HepG2 (cell line): ENCODE results near the gene PEX14. TPM values are rescaled to one million over a fixed set of nuclear protein-coding genes. Genes with fewer than 3 reads are reported as not detected.

Experiments
- ATAC-seq: fragments of 200-7000 bp; cut with Tn5 transposase; 3 replicates; pipeline ENCODE4 v1.9.1; 2020; ENCODE audit warnings: mild to moderate bottlenecking, moderate library complexity
- BruUV-seq: library from RNA; stranded (reverse); fragments of 400-500 nt; replicated peaks from 2 replicates; lab custom pipeline; 2021; lab: Mats Ljungman, UMichigan
- CTCF ChIA-PET: fragments of 300-600 bp; formaldehyde crosslinking; extraction: SDS; loops from one replicate; lab custom pipeline; 2021; ENCODE audit warnings: low total read pairs, inconsistent platforms, low intra/inter-chr PET ratio; lab: Yijun Ruan, JAX
- POLR2A ChIA-PET: fragments of 350-600 bp; sonication (Branson Sonifier 250); formaldehyde crosslinking; loops from one replicate; lab custom pipeline; 2020; ENCODE audit warnings: antibody characterized with exemption, inconsistent platforms; lab: Yijun Ruan, JAX
- DNase-seq: peaks from one replicate; pipeline ENCODE4 v3.0.0-alpha.2; 2015; ENCODE audit warnings: low spot score
- FAIRE-seq: peaks from 3 replicates; lab custom pipeline; 2011; peaks lifted over from hg19 to GRCh38; lab: Jason Lieb, UNC
- H2AFZ ChIP-seq: one replicate; pipeline ENCODE4 v1.6.1; 2011; ENCODE audit warnings: low read length, inconsistent platforms
- H3K27ac ChIP-seq: fragments of 300-600 bp; 3 replicates; pipeline ENCODE4 v1.8.0; 2011; ENCODE audit warnings: mixed run types, mild to moderate bottlenecking, mixed read lengths, low read length, inconsistent platforms; ENCODE audit not compliant: insufficient read depth; ENCODE audit errors: extremely low read length
- H3K27me3 ChIP-seq, 2 experiments: fragments of 200-600 bp in 1 of 2; 2 replicates in 1 of 2; 3 replicates in 1 of 2; pipeline versions ENCODE4 v1.6.0 to v1.8.0; 2011; ENCODE audit warnings: low read length in 2 of 2, mild to moderate bottlenecking in 2 of 2, moderate library complexity in 2 of 2, inconsistent platforms in 1 of 2; ENCODE audit not compliant: insufficient read depth in 2 of 2, control insufficient read depth in 1 of 2
- H3K36me3 ChIP-seq, 2 experiments: fragments of 200-600 bp in 1 of 2; replicated peaks in 1 of 2; 2 replicates in 1 of 2; 3 replicates in 1 of 2; pipeline versions ENCODE4 v1.5.1 to v1.8.0; 2011; ENCODE audit warnings: low read length in 2 of 2, inconsistent platforms in 1 of 2; ENCODE audit not compliant: insufficient read depth in 2 of 2, control insufficient read depth in 1 of 2
- H3K4me1 ChIP-seq: 2 replicates; pipeline ENCODE4 v1.5.1; 2012; ENCODE audit warnings: low read length, inconsistent platforms; ENCODE audit not compliant: insufficient read depth
- H3K4me2 ChIP-seq: 2 replicates; pipeline ENCODE4 v1.6.0; 2011; ENCODE audit warnings: low read depth, low read length, inconsistent platforms
- H3K4me3 ChIP-seq, 3 experiments: fragments of 200-600 bp in 1 of 3; sonication (generic), shearing (Covaris generic) in 1 of 3; replicated peaks in 1 of 3; 2 replicates each; pipeline ENCODE4 v1.5.1; 2011 to 2016; ENCODE audit warnings: low read length in 3 of 3, inconsistent platforms in 2 of 3, low read depth in 2 of 3, mild to moderate bottlenecking in 2 of 3, control low read depth in 1 of 3, mixed read lengths in 1 of 3; ENCODE audit not compliant: insufficient read depth in 1 of 3
- H3K79me2 ChIP-seq: one replicate; pipeline ENCODE4 v1.6.1; 2011; ENCODE audit warnings: low read length, inconsistent platforms; ENCODE audit not compliant: insufficient read depth
- H3K9ac ChIP-seq: 2 replicates; pipeline ENCODE4 v1.6.0; 2011; ENCODE audit warnings: mild to moderate bottlenecking, low read depth, low read length, inconsistent platforms; ENCODE audit not compliant: insufficient read depth
- H3K9me3 ChIP-seq: 2 replicates; pipeline ENCODE4 v1.5.1; 2012; ENCODE audit warnings: mild to moderate bottlenecking, low read length
- H4K20me1 ChIP-seq: 2 replicates; pipeline ENCODE4 v1.6.0; 2011; ENCODE audit warnings: inconsistent platforms, mild to moderate bottlenecking, low read length, moderate library complexity; ENCODE audit not compliant: insufficient read depth
- CBX5 ChIP-seq: sonication (generic); formaldehyde crosslinking; IDR thresholded peaks from 2 replicates; pipeline ENCODE4 v1.4.0; 2020; ENCODE audit warnings: missing genetic modification reagents, borderline replicate concordance
- GATAD2A ChIP-seq: IDR thresholded peaks from 2 replicates; pipeline ENCODE4 v1.6.1; 2016
- POLR2A ChIP-seq, 2 experiments: IDR thresholded peaks; 2 replicates each; pipeline ENCODE4 v1.6.1; 2011; ENCODE audit warnings: low read depth in 2 of 2, low read length in 2 of 2, mild to moderate bottlenecking in 1 of 2, moderate library complexity in 1 of 2; ENCODE audit not compliant: insufficient read depth in 1 of 2
- PPARG ChIP-seq: conservative IDR thresholded peaks from 2 replicates; pipeline ENCODE4 v1.6.1; 2016; ENCODE audit warnings: missing biosample characterization, missing genetic modification reagents
- RXRB ChIP-seq: IDR thresholded peaks from 2 replicates; pipeline ENCODE4 v1.6.1; 2016; ENCODE audit warnings: borderline replicate concordance, missing genetic modification reagents, missing compliant biosample characterization
- TEAD3 ChIP-seq: optimal IDR thresholded peaks from 2 replicates; pipeline ENCODE3; 2016; ENCODE audit warnings: borderline replicate concordance
- ZBTB33 ChIP-seq: sonication (generic); formaldehyde crosslinking; IDR thresholded peaks from 2 replicates; pipeline ENCODE4 v1.4.0; 2020; ENCODE audit warnings: missing genetic modification reagents
- ZNF572 ChIP-seq: sonication (generic); formaldehyde crosslinking; IDR thresholded peaks from 2 replicates; pipeline ENCODE4 v1.5.1; 2020; ENCODE audit warnings: mild to moderate bottlenecking, missing genetic modification reagents
- ZNF687 ChIP-seq: sonication (generic); formaldehyde crosslinking; IDR thresholded peaks from 2 replicates; pipeline ENCODE4 v1.5.1; 2020; ENCODE audit warnings: mild to moderate bottlenecking, missing genetic modification reagents, moderate library complexity
- WGBS: methylation state at CpG from one replicate; pipeline ENCODE4 v1.1.6; 2017; ENCODE audit warnings: low lambda C conversion rate; 5-methylcytosine and 5-hydroxymethylcytosine counted together
- in situ Hi-C: cut with HindIII; loops from 2 replicates; pipeline ENCODE4 v1.10.0; 2017; ENCODE audit warnings: low pct_unique_long_range_greater_than_20kb; ENCODE audit not compliant: extremely low pct_ligation_motif_present
- intact Hi-C: fragments of 100-400 bp; cut with micrococcal nuclease; formaldehyde crosslinking; loops from one replicate; pipeline ENCODE4 v1.10.0; 2022; ENCODE audit not compliant: unreplicated experiment
- polyA plus RNA-seq, 8 experiments: library from polyadenylated mRNA; depleted of rRNA in 3 of 8; stranded (reverse) in 7 of 8; unstranded in 1 of 8; fragments of >200 nt; fragmentation: Illumina TruSeq in 4 of 8; extraction: Trizol in 4 of 8; gene quantifications; 2 replicates each; pipeline versions ENCODE4 v1.2.1 to v1.2.3, GENCODE V29; 2011 to 2016; ENCODE audit warnings: low read depth in 4 of 8, missing spikeins in 1 of 8, mixed read lengths in 1 of 8; ENCODE audit not compliant: insufficient read depth in 1 of 8
- total RNA-seq, 5 experiments: library from RNA; depleted of rRNA; stranded (reverse); fragments of >200 nt; fragmentation: Illumina TruSeq; extraction: Trizol; gene quantifications; 2 replicates each; pipeline ENCODE4 v1.2.3, GENCODE V29; 2016; ENCODE audit warnings: low read depth in 1 of 5
- TF ChIP-seq, protein P1 (sequence below): sonication (generic); formaldehyde crosslinking; IDR thresholded peaks from 2 replicates; pipeline ENCODE4 v1.4.0; 2020; ENCODE audit warnings: missing genetic modification reagents, mild to moderate bottlenecking, borderline replicate concordance
- TF ChIP-seq, protein P2 (sequence below): sonication (generic); formaldehyde crosslinking; IDR thresholded peaks from 2 replicates; pipeline ENCODE4 v1.5.1; 2020; ENCODE audit warnings: mild to moderate bottlenecking, moderate library complexity, missing genetic modification reagents

PEX14 gene
- total and polyA plus RNA-seq, 2 of the 13 experiments (the other 11 are each of a cell fraction or from before 2014, with no cell fraction given) = 6.5 to 9.9 TPM

DNA sequence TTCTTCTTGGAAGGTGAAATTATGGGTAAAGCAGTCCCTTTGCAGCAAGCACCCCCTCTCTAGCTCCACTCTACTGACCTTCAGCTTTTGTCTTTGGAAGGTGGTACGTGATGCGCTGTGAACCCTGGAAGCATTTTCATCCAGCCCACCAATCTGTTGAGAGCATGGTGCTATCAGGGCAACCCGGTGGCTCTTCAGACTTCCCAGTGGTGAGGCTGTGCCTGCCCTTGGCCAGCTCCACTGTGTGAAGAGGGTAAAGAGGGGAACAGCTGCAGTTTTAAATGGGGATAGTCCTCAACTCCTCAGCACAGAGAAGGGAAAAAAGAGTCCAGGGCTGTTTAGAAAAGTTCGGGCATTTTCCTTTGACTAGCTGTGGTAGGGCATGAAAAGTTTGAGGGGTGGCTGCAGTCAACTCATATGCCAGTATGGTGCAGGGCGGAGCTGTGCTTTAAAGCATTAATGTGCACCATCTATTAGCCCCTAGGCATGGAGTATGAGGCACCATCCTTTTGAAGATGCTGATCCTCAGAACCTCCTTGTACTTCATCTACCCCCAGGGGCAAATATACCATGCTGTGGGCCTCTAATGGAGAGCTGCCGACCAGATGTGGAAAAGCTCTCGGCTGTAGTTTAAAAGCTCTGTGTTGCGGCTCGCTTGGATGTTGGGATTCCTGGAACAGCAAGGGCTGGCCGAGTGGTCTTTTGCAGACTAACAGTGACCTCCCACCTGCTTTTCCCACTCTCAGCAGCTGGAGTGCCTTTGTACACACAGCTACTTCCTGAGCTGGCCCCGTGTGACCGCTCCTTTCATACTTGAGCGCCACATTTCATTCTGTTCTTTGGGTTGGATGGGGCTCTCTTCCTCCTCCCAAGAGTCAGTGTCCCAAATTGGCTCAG, 123.0 kb downstream of the PEX14 start:
- no peak overlapping the region for H3K9ac ChIP-seq
- no peak for FAIRE-seq
- CTCF ChIA-PET = no interaction called here
- TF ChIP-seq ZNF687 (CRISPR knock-in tag) (peak; percentile 43), PPARG (CRISPR knock-in tag) (peak; percentile 67; the same call in 1 of the 2 replicates), TEAD3 (peak; percentile 3), ZBTB33 (CRISPR knock-in tag) (peak; percentile 43; the same call in 1 of the 2 replicates), GATAD2A (no peak), RXRB (CRISPR knock-in tag) (0 out of 2 replicates have a peak, but pooled peaks have one; percentile 43), ZNF572 (CRISPR knock-in tag) (0 out of 2 replicates have a peak, but pooled peaks have one; percentile 20), POLR2A (IDR thresholded peaks at IDR 0.05; ENCODE audit: insufficient read depth in 1 of 2, low read depth in 2 of 2, low read length in 2 of 2) (no peak), CBX5 (CRISPR knock-in tag) (no peak)
- TF ChIP-seq, protein P1, sequence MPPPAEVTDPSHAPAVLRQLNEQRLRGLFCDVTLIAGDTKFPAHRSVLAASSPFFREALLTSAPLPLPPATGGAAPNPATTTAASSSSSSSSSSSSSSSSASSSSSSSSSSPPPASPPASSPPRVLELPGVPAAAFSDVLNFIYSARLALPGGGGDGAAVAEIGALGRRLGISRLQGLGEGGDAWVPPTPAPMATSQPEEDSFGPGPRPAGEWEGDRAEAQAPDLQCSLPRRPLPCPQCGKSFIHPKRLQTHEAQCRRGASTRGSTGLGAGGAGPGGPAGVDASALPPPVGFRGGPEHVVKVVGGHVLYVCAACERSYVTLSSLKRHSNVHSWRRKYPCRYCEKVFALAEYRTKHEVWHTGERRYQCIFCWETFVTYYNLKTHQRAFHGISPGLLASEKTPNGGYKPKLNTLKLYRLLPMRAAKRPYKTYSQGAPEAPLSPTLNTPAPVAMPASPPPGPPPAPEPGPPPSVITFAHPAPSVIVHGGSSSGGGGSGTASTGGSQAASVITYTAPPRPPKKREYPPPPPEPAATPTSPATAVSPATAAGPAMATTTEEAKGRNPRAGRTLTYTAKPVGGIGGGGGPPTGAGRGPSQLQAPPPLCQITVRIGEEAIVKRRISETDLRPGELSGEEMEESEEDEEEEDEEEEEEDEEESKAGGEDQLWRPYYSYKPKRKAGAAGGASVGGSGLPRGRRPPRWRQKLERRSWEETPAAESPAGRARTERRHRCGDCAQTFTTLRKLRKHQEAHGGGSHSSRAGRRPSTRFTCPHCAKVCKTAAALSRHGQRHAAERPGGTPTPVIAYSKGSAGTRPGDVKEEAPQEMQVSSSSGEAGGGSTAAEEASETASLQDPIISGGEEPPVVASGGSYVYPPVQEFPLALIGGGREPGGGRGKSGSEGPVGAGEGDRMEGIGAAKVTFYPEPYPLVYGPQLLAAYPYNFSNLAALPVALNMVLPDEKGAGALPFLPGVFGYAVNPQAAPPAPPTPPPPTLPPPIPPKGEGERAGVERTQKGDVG (CRISPR knock-in tag) = peak; percentile 46; the same call in 1 of the 2 replicates
- TF ChIP-seq, protein P2, sequence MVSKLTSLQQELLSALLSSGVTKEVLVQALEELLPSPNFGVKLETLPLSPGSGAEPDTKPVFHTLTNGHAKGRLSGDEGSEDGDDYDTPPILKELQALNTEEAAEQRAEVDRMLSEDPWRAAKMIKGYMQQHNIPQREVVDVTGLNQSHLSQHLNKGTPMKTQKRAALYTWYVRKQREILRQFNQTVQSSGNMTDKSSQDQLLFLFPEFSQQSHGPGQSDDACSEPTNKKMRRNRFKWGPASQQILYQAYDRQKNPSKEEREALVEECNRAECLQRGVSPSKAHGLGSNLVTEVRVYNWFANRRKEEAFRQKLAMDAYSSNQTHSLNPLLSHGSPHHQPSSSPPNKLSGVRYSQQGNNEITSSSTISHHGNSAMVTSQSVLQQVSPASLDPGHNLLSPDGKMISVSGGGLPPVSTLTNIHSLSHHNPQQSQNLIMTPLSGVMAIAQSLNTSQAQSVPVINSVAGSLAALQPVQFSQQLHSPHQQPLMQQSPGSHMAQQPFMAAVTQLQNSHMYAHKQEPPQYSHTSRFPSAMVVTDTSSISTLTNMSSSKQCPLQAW (CRISPR knock-in tag) = peak; percentile 41; the same call in 1 of the 2 replicates

More for the DNA sequence above, 123.0 kb downstream of the PEX14 start:
- in situ Hi-C loops (no loop called here), intact Hi-C loops (loop anchor here (5.0 to 10.0 kb wide), 2 partner anchors 83 to 750 kb away; no protein-coding TSS in a partner anchor)
- Histone ChIP-seq H3K27ac (peak overlapping the region; percentile 69), H3K4me1 (peaks cover 46% of the 10 kb centered on the region), H3K4me3 (0 out of 6 replicates have a peak overlapping the region, but pooled peaks of 1 of the 3 experiments have one; percentile 0), H3K79me2 (no peaks in the 10 kb centered on the region), H3K27me3 (no peaks in the 10 kb centered on the region), H3K4me2 (peak overlapping the region; percentile 21; the same call in 1 of the 2 replicates), H2AFZ (no peak overlapping the region), H3K9me3 (no peaks in the 10 kb centered on the region), H3K36me3 (peaks cover under 1 to 9% of the 10 kb centered on the region in 2 experiments; a peak in 3 of 5 replicates), H4K20me1 (no peaks in the 10 kb centered on the region; the same call in 1 of the 2 replicates)
- DNase-seq (no peak), ATAC-seq (no peak)
- WGBS = 93% methylated on average over 8 of the region's 13 CpGs
- POLR2A ChIA-PET = interaction anchor here (1.0 to 1.7 kb wide), 2 partner anchors 42 to 88 kb away, joined by 4 to 5 read pairs; no protein-coding TSS in a partner anchor
- no TSS peak for BruUV-seq
